RWPE2 (cell line): ENCODE data around the gene PHF8.
A peak's percentile ranks its signal among the peaks of the same experiment; 100 is the strongest.

ENCODE experiments used
- ATAC-seq: fragments of 200-7000 bp; cut with Tn5 transposase; 3 replicates; pipeline ENCODE4 v1.9.1; 2021; ENCODE audit warnings: low read depth
- DNase-seq: peaks from one replicate; pipeline ENCODE4 v3.0.0-alpha.2; 2020; ENCODE audit warnings: low spot score
- H3K27ac ChIP-seq: fragments of 450-650 bp; 2 replicates; pipeline ENCODE4 v1.5.1; 2017; ENCODE audit warnings: mild to moderate bottlenecking; ENCODE audit not compliant: poor library complexity, severe bottlenecking
- H3K27me3 ChIP-seq: fragments of 250-450 bp; sonication (Bioruptor Pico); 2 replicates; pipeline ENCODE4 v1.5.1; 2021; ENCODE audit warnings: mild to moderate bottlenecking, moderate library complexity; ENCODE audit not compliant: insufficient read depth, poor library complexity, severe bottlenecking
- H3K36me3 ChIP-seq: fragments of 250-450 bp; sonication (Bioruptor Pico); 2 replicates; pipeline ENCODE4 v1.5.1; 2020; ENCODE audit warnings: low read depth, mild to moderate bottlenecking, moderate library complexity
- H3K4me1 ChIP-seq: fragments of 250-450 bp; sonication (Bioruptor Pico); 2 replicates; pipeline ENCODE4 v1.5.1; 2021; ENCODE audit warnings: mild to moderate bottlenecking, moderate library complexity; ENCODE audit not compliant: insufficient read depth, poor library complexity, severe bottlenecking
- H3K4me3 ChIP-seq: fragments of 250-450 bp; sonication (Bioruptor Pico); 2 replicates; pipeline ENCODE4 v1.5.1; 2021; ENCODE audit warnings: mild to moderate bottlenecking, moderate library complexity; ENCODE audit not compliant: severe bottlenecking
- H3K9me3 ChIP-seq: fragments of 250-450 bp; sonication (Bioruptor Pico); 2 replicates; pipeline ENCODE4 v1.5.1; 2021; ENCODE audit warnings: mild to moderate bottlenecking, moderate library complexity; ENCODE audit not compliant: severe bottlenecking
- CTCF ChIP-seq: fragments of 450-650 bp; IDR thresholded peaks from one replicate; pipeline ENCODE4 v1.5.1; 2017; ENCODE audit warnings: mild to moderate bottlenecking, moderate library complexity; ENCODE audit not compliant: poor library complexity, severe bottlenecking

The PHF8 gene

GRCh38 chrX:54066841-54067240, 22.6 kb upstream of the PHF8 start:
- Histone ChIP-seq H3K27me3 (no peaks in the 10 kb centered on the region), H3K4me1 (no peaks in the 10 kb centered on the region), H3K27ac (no peak overlapping the region), H3K36me3 (no peaks in the 10 kb centered on the region), H3K9me3 (no peaks in the 10 kb centered on the region), H3K4me3 (no peak overlapping the region)
- ATAC-seq (peak; percentile 46; the same call in 1 of the 3 replicates), DNase-seq (no peak)
- TF ChIP-seq CTCF, result no peak

- ATAC-seq (no peak), DNase-seq (no peak)
- no peaks in the 10 kb centered on the region for H3K36me3 ChIP-seq
- H3K9me3 ChIP-seq, result no peaks in the 10 kb centered on the region
- H3K27ac ChIP-seq, result no peak overlapping the region
- no peaks in the 10 kb centered on the region for H3K4me1 ChIP-seq
- H3K4me3 ChIP-seq, result no peak overlapping the region
- no peak for TF ChIP-seq CTCF
- no peaks in the 10 kb centered on the region for H3K27me3 ChIP-seq
Observed at GRCh38 chrX:54064564-54064963, 20.3 kb upstream of the PHF8 start.

GRCh38 chrX:54063361-54063760, 19.1 kb upstream of the PHF8 start:
- Histone ChIP-seq H3K27ac (no peak overlapping the region), H3K4me3 (no peak overlapping the region), H3K4me1 (no peaks in the 10 kb centered on the region), H3K9me3 (no peaks in the 10 kb centered on the region), H3K36me3 (no peaks in the 10 kb centered on the region), H3K27me3 (no peaks in the 10 kb centered on the region)
- TF ChIP-seq CTCF, result no peak
- DNase-seq, result no peak
- ATAC-seq, result no peak

GRCh38 chrX:54049801-54050200, 5.5 kb upstream of the PHF8 start:
- TF ChIP-seq CTCF, result no peak
- no peaks in the 10 kb centered on the region for H3K27me3 ChIP-seq
- no peaks in the 10 kb centered on the region for H3K4me1 ChIP-seq
- H3K4me3 ChIP-seq, result no peak overlapping the region
- H3K9me3 ChIP-seq, result no peaks in the 10 kb centered on the region
- no peaks in the 10 kb centered on the region for H3K36me3 ChIP-seq
- DNase-seq (no peak), ATAC-seq (no peak)
- no peak overlapping the region for H3K27ac ChIP-seq

- Histone ChIP-seq H3K9me3 (no peaks in the 10 kb centered on the region), H3K4me1 (no peaks in the 10 kb centered on the region), H3K36me3 (no peaks in the 10 kb centered on the region), H3K27ac (no peak overlapping the region), H3K4me3 (no peak overlapping the region), H3K27me3 (no peaks in the 10 kb centered on the region)
- ATAC-seq (no peak), DNase-seq (no peak)
- TF ChIP-seq CTCF, result no peak
Observed at GRCh38 chrX:54048412-54048811, 4.1 kb upstream of the PHF8 start.
